Measurements from ENCODE around the gene MRPL38.
"Not testable (repeated sequence)": the region's sequence is repeated elsewhere in the genome, so short reads cannot be mapped to it uniquely, and the experiment has no call there.

MRPL38 gene

DNA sequence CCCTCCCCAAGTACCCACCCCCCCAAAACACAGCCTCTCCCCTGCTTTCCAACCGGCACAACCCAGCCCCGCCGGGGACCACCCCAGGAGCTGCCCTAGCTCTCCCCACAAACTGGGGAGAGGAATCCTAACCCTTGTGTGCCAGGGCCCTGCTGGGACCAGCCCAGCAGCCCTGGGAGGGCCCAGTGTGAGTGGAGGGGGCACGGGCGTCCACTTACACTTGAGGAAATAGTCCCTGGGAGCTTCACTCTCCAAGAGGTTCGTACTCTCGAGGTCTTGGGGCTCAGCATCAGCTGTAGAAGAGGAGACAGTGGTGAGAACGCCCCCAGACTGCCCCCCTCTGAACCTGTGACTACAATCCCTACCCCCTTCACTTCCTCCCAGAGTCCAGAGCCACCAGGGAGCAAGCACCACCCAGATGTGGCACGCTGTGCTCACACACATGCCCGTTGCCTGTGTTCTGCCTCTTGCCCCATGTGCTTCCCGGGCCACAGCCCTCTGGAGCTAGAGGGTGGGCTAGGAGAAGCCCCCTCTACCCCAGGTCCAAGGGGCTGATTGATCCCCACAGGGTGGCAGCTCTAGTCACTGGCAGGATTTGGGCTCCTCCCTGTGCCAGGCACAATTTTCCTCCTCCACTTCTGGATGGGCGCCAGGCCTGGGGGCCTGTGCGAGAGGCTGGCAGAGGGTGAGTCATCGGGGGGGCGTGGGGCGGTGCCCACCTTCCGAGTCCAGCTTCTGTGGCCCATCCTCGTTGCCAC, 29.3 kb downstream of the MRPL38 start:
- DNase-seq: no peak

DNA sequence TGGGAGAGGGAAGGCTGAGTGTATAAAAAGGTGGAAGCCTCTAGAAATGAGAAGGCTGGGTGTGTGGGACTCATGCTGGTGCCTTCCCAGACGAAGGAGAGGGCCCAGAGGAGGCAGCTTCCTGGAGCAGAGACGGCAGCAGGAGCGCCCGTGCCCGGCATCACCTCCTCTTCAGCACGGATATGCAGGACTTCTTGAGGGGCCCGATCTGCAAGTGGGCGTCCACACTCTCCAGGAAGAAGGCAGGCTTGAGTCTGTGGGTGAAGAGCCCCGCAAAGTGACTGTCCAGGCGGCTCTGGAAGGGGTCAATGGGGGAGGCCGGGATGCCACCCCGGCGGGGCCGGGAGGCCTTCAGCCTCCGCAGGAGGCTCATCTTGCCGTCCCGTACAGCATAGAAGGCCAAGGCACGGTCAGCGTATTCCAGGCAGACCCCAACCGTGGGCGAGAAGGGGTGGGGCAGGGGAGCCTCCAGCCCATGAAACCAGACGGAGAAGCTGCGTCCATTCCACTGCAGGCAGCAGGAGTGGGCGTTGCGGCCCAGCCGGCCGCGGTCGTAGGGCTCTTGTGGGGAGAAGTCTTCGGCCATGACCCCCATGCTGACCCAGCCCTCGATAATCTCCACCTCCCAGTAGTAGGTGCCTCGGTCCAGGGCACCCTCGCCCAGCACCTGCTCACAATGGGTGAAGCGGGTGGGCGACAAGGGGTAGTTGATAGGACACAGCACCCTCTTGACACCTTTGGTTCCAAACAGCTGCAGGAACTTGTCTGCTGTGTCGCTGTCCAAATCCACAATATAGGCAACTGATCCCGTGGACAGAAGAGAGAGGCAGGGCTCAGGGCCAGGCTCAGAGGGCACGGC, 30.1 kb downstream of the MRPL38 start:
- no peak for DNase-seq

DNA sequence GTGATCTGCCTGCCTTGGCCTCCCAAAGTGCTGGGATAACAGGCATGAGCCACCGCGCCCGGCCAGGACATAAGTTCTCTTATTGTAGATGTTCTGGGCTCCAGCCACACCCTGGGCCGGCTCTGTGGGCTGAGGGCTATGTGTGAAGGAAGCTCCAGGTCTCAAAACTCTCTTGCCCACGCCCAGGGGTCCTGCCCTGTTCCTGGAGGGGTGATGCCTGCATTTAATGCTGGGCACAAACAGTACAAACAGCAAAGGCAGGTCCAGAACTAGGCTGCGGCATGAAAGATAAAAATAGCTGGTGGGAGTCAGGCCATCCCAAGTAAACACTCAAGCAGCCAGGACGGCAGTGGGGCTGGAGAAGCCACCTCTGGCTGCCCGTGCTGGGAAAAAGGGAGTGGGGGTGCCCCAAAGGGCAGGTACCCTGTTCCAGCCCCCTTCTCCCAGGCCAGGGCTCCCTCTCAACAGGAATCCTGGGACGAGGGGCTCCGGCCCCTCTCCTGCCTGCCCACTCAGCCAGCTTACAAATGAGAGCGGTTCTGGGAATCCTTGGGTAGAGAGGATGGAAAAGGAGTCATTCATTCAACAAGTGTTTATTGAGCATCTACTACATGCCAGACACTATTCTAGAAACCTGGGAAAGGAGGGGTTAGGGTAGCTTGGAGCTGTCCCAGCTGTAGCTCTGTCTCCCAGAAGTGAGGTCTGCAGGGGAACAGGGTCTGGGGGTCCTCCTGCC, 30.9 kb downstream of the MRPL38 start:
- no peak for DNase-seq

DNA sequence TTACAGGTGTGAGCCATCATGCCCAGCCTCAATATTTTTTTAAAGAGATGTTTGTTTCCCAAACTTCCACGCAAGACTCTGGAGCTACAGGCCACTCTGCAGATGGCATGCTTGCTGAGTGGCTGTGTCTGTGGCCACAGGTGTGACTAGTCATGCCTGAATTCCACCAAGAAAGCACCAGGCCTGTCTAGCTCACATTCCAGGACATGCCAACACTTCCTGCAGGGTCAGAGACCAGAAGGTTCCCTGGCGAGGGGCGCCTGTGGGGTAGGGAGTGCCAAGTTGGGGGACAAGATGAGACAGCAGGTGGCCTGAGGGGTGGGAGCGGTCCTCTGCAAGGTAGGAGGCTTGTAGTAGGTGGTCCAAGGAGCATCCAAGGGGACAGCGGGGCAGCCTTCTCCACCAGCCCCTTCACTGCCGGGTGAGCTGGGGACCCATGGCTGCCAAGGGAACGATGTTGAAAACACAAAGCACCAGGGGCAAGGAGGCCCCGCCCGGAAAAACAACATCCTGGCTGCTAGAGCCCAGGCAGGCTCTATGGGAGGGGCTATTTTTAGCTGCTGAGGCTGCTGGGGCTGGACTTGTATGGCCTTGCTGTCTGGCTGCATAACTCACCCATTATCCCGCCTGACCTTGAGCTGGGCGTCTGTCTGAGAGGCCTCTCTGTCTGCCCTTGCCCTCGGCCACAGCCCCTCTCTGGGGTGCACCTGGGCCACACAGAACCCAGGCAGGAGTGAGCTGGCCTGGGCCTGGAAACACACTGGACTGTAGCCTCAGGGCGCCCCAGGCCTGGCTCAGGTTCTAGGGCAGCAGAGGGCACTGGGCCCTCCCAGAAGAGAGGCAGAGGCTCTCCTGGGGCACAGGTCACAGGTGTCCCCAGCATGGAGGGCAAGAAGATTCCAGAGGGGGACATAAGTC, 32.0 kb downstream of the MRPL38 start:
- no peak for DNase-seq

DNA sequence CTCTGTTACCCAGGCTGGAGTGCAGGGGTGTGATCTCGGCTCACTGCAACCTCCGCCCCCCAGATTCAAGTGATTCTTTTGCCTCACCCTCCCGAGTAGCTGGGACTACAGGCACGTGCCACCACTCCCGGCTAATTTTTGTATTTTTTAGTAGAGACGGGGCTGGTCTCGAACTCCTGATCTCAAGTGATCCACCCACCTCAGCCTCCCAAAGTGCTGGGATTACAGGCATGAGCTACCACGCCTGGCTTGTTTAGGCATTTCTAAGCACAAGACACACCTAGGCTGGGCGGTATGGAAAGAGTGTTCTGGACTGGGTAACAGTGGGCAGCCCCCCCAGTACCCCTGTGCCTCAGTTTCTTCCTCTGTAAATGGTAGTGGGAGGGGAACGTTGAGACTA, 34.5 kb downstream of the MRPL38 start:
- DNase-seq: not testable (repeated sequence)

DNA sequence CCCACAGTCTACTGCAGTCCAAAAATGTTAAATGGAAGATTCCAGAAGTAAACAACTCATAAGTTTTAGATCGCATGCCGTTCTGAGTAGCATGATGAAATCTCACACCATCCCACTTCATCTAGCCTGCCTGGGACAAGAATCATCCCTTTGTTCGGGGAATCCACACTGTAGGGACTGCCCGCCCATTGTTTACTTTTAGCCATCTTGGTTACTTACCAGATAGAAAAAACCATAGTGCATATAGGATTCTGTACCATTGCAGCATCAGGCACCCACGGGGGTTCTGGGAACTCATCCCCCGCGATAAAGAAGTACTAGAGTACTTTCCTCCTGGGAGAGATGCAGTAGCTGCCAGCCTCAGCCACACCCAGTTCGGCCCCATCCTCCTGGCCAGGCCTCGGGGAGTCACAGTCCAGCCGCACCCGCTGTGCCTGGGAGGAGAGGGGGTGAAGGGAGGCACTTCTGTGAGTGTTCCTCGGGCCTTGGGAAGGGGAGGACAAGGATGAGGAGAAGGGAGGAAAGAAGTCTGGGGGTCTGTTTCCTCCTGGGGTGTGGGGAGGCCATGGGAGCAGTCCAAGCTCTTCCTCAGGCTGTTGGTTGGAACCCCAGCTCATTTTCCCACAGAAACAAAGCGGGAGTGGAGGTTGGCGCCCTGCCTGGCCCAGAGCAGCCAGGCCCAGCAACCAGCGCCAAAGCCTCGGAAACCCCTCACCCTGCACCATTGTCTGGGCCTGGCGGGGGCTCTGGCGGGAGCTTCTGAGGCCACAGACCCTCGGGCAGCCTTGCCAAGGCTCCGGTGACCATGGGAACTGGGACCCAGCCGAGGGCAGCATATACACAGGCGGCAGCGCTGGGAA, 35.2 kb downstream of the MRPL38 start:
- DNase-seq: no peak

DNA sequence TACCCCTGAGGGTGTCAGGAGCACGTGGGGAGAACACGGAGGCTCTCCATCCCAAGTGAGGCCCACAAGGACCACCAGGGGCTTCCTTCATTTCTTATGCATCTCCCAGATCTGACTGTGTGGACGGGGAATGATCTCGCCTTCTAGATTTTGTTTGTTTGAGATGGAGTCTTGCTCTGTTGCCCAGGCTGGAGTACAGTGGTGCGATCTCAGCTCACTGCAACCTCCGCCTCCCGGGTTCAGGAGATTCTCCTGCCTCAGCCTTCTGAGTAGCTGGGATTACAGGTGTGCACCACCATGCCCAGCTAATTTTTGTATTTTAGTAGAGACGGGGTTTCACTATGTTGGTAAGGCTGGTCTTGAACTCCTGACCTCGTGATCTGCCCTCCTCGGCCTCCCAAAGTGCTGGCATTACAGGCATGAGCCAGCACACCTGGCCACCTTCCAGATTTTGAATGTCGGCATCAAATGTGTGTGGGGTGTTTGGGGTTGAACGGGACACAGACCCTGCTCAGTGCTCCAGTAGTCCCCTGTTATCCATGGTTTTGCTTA, 35.9 kb downstream of the MRPL38 start:
- DNase-seq: not testable (repeated sequence)

DNA sequence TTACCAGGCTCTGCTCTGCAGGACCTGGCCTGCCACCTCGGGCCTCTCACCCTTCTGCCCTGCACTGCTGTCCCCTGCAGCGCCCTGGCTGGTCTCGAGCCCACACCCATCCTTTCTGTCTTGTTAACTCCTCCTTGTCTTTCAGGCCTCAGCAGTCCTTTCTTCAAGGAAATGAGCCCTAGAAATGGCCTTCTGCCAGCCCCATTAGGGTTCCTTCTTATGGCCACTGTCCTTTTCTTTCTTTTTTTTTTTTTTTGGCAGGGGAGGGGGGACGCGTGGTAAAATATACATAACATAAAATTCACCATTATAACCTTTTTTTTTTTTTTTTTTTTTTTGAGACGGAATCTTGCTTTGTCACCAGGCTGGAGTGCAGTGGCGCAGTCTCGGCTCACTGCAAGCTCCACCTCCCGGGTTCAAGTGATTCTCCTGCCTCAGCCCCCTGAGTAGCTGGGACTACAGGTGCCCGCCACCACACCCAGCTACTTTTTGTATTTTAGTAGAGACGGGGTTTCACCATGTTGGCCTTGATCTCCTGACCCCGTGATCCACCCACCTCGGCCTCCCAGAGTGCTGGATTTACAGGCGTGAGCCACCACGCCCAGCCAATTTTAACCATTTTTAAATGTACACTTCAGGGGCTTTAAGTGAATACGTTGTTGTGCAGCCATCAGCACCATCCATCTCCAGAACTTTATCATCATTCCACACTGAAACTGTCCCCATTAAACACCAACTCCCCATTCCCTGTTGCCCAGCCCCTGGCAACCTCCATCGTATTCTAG, 39.1 kb downstream of the MRPL38 start:
- not testable (repeated sequence) for DNase-seq

DNA sequence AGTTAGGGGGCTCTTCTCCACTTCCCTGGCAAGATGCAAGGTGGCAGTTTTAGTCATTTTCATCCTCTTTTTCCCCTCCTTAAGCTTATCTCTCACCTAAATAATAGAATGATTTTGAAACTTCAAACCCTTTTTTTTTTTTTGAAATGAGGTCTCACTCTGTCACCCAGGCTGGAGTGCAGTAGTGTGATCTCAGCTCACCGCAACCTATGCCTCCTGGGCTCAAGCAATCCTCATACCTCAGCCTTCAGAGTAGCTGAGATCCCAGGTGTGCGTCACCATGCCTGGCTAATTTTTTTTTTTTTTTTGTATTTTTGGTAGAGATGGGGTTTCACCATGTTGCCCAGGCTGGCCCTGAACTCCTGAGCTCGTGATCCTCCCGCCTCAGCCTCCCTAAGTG, 39.8 kb downstream of the MRPL38 start:
- DNase-seq: not testable (repeated sequence)

DNA sequence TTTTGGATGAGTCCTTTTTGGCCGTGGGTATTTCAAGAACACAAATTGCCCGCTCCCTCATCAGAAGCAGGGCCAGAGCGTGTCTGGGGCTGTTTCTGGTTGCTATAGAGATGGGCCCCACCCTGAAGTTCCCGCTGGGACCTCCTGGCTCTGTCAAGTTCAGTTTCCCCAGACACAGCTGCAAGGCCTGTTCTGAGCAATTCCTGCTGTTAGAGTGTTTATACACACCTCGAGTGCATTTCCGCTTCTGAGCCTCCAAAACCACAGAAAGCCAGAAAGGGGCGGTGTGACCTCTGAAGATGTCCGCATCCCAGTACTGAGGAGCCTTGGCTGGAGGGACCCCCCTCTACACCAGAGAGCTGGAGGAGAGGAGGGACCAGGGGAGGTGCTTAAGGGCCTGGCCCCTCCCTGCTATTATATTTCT, 40.2 kb downstream of the MRPL38 start:
- no peak for DNase-seq

DNA sequence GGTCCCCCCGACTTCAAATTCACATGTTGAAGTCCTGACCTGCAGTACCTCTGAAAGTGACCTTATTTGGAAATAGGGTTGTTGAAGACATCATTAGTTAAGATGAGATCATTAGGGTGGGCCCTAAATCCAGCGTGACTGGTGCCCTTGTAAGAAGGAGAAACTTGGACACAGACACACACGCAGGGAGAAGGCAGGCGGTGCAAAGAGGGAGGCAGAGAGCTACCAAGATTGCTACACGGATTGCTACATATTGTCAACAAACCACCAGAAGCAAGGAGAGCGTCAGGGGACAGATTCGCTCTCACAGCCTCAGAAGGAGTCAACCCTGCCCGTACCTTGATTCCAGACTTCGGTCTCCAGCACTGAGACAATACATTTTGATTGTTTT, 42.8 kb downstream of the MRPL38 start:
- DNase-seq: no peak

DNA sequence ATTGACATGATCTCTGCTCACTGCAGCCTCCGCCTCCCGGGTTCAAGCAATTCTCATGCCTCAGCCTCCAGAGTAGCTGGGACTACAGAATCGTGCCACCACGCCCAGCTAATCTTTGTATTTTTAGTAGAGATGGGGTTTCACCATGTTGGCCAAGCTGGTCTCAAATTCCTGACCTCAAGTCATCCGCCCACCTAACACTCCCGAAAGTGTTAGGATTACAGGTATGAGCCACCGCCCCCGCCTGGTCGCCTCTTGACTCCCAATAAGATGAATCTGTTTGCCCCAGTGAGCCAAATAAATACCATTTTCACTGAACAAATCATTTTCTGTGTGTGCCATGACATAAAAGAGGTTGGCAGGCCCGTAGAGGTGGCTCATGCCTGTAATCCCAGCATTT, 45.3 kb downstream of the MRPL38 start:
- DNase-seq: not testable (repeated sequence)

DNA sequence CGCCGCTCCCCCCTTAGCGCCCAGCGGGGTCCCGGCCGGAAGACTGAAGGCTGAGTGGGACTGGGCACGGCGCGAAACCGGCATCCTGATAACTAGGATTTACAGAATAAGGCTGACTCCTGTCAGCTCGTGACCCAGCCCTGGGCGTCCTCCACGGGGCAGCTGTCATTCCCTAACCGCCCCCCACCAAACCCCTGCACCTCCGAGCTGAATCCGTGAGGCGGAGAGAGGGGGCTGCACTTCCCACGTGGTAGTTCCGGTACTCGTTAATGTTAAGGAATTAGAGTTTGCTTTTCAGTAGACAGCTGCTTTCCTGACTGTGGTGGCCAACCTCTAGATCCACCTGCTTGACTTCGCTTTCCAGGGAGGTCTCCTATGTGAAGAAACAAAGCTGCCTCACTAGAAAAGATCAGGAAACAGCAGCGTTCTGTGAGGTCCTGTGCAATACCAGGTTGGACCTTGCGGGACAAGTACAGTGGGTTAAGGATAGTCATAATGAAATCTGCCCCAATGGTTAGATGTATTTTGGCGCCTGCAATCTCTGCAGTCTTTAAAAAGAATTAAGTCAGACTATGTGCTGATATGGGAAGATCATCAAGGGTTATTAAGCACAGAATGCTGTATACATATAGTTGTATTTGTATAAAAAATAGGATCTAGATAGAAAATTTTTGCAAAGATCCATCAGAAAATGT, 48.5 kb downstream of the MRPL38 start:
- DNase-seq: peak; percentile 67

DNA sequence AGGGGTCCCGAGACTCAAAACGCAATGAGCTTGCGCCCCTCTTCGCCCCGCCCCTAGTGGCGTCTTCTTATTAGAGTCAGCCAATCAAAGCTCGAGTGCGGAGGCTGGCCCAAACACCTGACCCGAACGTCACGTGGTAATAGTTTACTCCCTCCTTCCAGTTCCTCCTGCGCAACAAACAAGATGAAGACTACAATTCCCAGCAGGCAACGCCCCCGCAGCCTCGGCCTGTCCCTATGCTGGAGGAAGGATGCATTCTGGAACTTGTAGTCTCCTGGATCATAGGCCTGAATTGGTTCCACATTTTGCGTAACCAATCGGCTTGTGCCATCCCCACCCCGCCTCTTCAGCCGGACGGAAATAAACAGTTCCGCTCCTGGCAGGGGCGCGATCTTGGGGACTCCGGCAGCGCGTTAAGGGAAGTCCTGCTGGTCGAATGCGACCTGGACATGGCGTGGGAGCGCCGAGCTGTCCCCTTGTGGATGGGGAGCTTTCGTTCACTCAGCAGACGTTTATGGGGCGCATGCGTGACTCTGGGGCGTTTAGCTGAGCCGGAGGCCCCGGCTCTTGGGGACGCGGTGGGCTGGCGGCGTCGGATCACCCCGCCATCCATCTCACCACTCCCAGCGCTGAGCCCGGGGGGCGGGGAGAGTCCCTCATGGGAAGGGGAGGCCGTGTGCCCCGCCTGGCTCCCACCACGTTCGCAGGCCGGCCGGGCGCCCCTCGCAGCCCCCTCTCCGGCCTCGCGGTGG, 49.2 kb downstream of the MRPL38 start, which contains the start of gene WBP2:
WBP2 (minus strand) TSS at position 26 of the 752 bp plus-strand sequence. CDS start 38 bp downstream, outside the sequence.
- DNase-seq: peak; percentile 100

DNA sequence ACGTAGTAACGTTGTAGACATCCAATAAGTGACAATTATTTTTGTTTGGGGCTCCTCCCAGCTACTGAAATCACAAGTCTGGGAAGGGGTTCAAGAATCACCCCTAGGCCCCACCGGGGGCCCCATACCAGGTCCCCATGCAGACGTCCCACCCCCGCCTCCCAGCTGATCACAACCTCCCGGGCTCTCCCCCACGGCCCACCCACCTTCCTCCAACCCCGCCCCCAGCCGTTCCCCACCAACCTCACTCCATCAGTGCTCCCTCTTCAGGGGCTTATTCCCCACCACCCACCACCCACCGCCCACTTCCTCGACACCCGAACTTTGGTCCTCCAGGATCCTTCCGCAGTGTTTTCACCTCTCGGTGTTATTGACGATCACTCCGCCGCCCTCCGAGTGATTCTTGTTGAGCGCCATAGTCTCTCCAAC, 49.8 kb downstream of the MRPL38 start:
- DNase-seq: no peak

DNA sequence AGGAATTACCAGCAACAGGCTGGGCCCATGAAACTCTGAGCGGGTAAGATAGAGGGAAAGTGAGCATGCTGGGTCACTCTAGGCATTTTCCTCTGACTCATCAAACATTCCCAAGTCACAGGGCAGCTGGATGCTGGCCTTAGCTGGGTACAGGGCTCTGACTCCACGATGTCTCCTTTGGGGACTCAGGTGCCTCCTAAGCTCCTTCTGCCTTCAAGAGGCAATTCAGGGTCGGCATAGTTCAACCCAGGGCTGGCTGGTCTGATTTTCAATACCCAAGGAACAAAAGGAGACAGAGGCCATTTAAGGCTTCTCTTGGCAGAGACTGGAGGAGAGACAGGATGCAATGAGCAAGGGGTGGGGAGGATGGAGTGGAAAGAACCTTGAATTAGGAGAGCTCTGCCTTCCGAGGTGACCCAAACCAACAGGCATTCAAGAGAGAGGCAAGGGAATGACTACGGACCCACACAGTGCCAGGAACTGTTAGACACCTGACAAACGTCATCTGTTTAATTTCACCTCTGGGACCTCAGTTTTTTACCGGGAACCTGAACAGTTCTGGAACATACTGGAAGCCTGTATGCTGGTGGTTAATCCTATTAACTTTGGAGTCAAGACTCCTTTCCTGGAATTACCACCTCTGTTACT, 50.5 kb downstream of the MRPL38 start:
- DNase-seq: no peak

DNA sequence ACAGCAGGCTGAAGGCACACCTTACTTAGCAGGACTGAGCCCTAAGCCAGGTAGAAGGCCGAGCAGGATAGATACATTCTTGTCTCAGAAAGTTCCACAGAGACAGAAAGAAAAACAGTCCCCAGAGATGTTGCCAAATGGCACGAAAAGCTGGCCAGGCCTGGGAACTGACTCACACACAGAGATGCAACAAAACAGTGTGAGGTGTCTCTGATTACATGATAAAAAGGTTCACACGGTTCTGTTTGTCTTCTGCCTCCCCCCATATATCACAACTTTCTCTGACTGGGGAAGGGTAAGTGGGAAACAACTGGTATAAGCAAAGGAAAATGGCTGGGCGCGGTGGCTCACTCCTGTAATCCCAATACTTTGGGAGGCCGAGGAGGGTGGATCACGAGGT, 51.3 kb downstream of the MRPL38 start:
- no peak for DNase-seq

DNA sequence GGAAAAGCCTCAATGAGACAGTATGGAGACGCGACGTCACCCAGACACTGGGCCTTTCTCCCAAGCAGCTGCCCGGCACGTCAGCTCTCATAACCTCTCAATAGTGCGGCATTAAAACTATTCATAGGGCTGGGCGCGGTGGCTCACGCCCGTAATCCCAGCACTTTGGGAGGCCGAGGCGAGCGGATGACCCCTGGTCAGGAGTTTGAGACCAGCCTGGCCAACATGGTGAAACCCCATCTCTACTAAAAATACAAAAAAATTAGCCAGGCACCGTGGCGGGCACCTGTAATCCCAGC, 53.0 kb downstream of the MRPL38 start:
- DNase-seq: not testable (repeated sequence)
